Hair follicular keratinocyte (primary cell): ENCODE measurements around the gene MYO9A. TPM values are rescaled to one million over a fixed set of nuclear protein-coding genes. Genes with fewer than 3 reads are reported as not detected.

Experiments
- total RNA-seq: library from RNA; depleted of rRNA; stranded (reverse); fragments of >200 nt; gene quantifications from 2 replicates; pipeline ENCODE4 v1.2.3, GENCODE V29; 2015

MYO9A gene, protein sequence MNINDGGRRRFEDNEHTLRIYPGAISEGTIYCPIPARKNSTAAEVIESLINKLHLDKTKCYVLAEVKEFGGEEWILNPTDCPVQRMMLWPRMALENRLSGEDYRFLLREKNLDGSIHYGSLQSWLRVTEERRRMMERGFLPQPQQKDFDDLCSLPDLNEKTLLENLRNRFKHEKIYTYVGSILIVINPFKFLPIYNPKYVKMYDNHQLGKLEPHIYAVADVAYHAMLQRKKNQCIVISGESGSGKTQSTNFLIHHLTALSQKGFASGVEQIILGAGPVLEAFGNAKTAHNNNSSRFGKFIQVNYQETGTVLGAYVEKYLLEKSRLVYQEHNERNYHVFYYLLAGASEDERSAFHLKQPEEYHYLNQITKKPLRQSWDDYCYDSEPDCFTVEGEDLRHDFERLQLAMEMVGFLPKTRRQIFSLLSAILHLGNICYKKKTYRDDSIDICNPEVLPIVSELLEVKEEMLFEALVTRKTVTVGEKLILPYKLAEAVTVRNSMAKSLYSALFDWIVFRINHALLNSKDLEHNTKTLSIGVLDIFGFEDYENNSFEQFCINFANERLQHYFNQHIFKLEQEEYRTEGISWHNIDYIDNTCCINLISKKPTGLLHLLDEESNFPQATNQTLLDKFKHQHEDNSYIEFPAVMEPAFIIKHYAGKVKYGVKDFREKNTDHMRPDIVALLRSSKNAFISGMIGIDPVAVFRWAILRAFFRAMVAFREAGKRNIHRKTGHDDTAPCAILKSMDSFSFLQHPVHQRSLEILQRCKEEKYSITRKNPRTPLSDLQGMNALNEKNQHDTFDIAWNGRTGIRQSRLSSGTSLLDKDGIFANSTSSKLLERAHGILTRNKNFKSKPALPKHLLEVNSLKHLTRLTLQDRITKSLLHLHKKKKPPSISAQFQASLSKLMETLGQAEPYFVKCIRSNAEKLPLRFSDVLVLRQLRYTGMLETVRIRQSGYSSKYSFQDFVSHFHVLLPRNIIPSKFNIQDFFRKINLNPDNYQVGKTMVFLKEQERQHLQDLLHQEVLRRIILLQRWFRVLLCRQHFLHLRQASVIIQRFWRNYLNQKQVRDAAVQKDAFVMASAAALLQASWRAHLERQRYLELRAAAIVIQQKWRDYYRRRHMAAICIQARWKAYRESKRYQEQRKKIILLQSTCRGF (N-terminal part only)
- total RNA-seq: 8.5 and 18.9 TPM in 2 replicates

DNA sequence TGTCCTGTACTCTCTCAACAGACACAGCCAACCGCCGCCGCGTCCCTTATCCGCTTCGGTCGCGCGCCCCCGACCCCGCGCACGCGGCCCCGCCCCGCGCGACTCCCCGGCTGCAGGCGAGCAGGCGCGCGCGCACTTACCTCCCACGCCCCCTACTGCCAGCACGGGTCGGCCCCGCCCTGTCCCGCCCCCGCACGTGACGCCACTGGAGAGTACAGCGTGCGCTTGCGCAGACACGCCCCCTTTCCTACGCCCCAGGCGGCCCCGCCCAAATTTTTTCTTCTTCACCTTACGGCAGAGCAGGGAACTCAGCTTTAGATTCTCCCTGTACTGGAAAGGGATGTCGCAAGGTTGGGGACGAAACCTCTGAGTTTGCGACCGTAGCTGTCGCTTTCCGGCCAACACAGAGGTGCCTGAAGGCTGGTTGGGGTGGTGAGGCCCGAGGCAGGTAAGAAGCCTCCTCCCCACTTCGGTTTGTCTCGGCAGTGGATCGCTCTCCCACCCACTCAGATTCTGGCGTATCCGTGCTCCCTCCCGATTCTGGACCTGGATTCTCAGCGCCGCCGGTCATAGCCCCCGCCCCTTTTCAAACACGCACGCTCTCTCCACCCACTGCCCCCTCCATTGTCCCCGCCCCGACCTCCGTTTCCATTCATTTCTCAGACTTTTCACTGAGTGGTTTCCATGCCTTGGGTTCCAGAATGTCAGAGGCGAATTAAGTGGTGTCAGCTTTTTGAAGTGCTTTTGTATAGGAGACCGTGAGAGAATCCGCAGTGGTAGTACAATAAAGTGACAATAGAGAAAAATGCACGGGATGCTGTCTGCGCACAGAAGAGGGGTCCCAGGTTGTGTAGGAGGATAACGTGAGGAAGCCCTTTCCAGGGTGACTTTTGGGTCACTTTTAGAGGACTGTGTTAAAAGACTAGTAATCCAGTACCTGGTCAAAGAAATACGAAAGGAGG lies at the start of gene MYO9A, which contains the start of gene SENP8:
TSS of gene MYO9A (minus strand) at position 134 of the 962 bp plus-strand sequence. CDS start 71,587 bp downstream, outside the sequence.
TSS of gene SENP8 (plus strand) at position 387 of the 962 bp plus-strand sequence. CDS start 21,221 bp downstream, outside the sequence.

DNA sequence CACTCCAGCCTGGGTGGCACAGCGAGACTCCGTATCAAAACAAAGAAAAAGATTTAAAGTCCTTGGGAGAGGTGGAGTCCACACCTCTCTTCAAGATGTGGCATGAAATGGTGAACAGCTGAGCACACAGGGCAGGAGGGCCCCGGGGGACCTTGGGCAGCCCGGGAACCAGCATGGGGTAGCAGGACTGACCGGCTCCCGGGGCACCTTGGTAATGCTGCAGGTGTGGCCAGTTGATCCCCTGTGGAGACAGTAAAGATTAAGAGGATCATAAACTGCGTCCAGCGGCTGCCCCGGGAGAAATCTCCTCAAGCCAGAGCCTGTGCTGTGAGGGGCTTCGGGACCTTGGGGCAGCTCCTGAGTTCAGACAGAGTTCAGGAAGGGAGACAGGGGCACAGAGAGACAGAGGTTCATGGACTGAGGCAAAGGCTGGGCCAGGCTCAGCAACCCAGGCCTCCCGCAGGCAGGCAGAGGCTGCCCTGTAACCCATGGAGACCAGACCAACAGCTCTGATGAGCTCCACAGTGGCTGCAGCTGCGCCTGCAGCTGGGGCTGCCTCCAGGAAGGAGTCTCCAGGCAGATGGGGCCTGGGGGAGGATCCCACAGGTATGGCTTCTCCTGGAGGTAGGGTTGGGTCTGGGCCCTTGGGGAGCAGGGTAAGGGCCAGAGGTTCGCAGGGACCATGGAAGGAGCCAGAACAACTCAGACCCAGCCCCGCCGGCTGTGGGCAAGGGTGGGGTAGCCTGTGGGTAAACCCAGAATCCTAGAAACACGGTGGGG lies 307.5 kb downstream of the MYO9A start, which contains the start of gene NR2E3:
TSS of gene NR2E3 (plus strand) at position 299 of the 780 bp plus-strand sequence. CDS start at position 489, 190 bp downstream.

Other genes with a start within 250 kb of the MYO9A start
- 2.3 and 2.4 TPM in 2 replicates for gene SENP8, start 253 bp upstream of the MYO9A start, total RNA-seq
- 4.5 and 7.5 TPM in 2 replicates for gene GRAMD2A, start 79.6 kb upstream of the MYO9A start, total RNA-seq
- 1,490 and 1,984 TPM in 2 replicates for gene PKM, start 113.0 kb upstream of the MYO9A start, total RNA-seq
- gene PARP6, start 154.4 kb upstream of the MYO9A start, total RNA-seq: 16.4 and 21.5 TPM in 2 replicates
- gene CELF6, start 202.0 kb upstream of the MYO9A start, total RNA-seq: not detected in 2 replicates